Activated naive CD4-positive, alpha-beta T cell treated with anti-CD3 and anti-CD28 coated beads, Interleukin-2, amount 10 ng/mL, durations not matched to agents 7 days and 5 days (primary cell): ENCODE data around the gene RMND5A.

Source experiments
- CTCF ChIA-PET: fragments of 350-600 bp; sonication (Branson Sonifier 250); formaldehyde crosslinking; loops from one replicate; lab custom pipeline; 2021; ENCODE audit warnings: antibody characterized with exemption; lab: Charles Lee
- DNase-seq: peaks from one replicate; pipeline ENCODE4 v3.0.0-alpha.2; 2020
- H3K27ac Mint-ChIP-seq: one replicate; pipeline ENCODE4 v1.8.0; 2021; ENCODE audit warnings: mild to moderate bottlenecking, moderate library complexity, mixed read lengths
- H3K27me3 Mint-ChIP-seq: one replicate; pipeline ENCODE4 v1.8.0; 2021; ENCODE audit warnings: mild to moderate bottlenecking, mixed read lengths
- H3K36me3 Mint-ChIP-seq: one replicate; pipeline ENCODE4 v1.8.0; 2021; ENCODE audit warnings: mixed read lengths
- H3K4me1 Mint-ChIP-seq: one replicate; pipeline ENCODE4 v1.8.0; 2021; ENCODE audit warnings: mixed read lengths
- H3K4me3 Mint-ChIP-seq: one replicate; pipeline ENCODE4 v1.8.0; 2021; ENCODE audit warnings: mild to moderate bottlenecking, moderate library complexity, mixed read lengths
- H3K9me3 Mint-ChIP-seq: one replicate; pipeline ENCODE4 v1.8.0; 2021; ENCODE audit warnings: mixed read lengths

RMND5A gene

GRCh38 chr2:86826951-86827350 lies 106.9 kb downstream of the RMND5A start:
- no peaks in the 10 kb centered on the region for H3K9me3 Mint-ChIP-seq
- H3K36me3 Mint-ChIP-seq: no peaks in the 10 kb centered on the region
- no peak overlapping the region for H3K4me3 Mint-ChIP-seq
- no peak for DNase-seq
- peaks cover 30% of the 10 kb centered on the region for H3K27me3 Mint-ChIP-seq
- H3K27ac Mint-ChIP-seq: peak overlapping the region; percentile 74
- CTCF ChIA-PET: no interaction called here
- H3K4me1 Mint-ChIP-seq: peaks cover 31% of the 10 kb centered on the region
